Stimulated activated effector memory CD8-positive, alpha-beta T cell treated with anti-CD3 and anti-CD28 coated beads, Interleukin-12 subunit alpha, Interleukin-12 subunit beta, amount 100 ng/mL, for 72 hours (primary cell): ENCODE measurements around the gene ZC3H18.
A peak's percentile ranks its signal among the peaks of the same experiment; 100 is the strongest.

Experiments used
- ATAC-seq: fragments of 150-1000 bp; cut with Tn5 transposase; 2 replicates; pipeline ENCODE4 v1.10.0; 2021
- DNase-seq, 2 donors: peaks; one replicate each; pipeline ENCODE4 v3.0.0; 2021 to 2022; ENCODE audit warnings: low spot score in 2 of 2
- H3K27ac Mint-ChIP-seq: one replicate; pipeline ENCODE4 v1.8.0; 2022; ENCODE audit warnings: mild to moderate bottlenecking, mixed read lengths
- H3K36me3 Mint-ChIP-seq: one replicate; pipeline ENCODE4 v1.8.0; 2022; ENCODE audit warnings: mild to moderate bottlenecking, mixed read lengths
- H3K4me1 Mint-ChIP-seq: one replicate; pipeline ENCODE4 v1.8.0; 2022; ENCODE audit warnings: mixed read lengths
- H3K4me3 Mint-ChIP-seq: one replicate; pipeline ENCODE4 v1.8.0; 2022; ENCODE audit warnings: mild to moderate bottlenecking, mixed read lengths
- H3K9me3 Mint-ChIP-seq: one replicate; pipeline ENCODE4 v1.8.0; 2022; ENCODE audit warnings: mixed read lengths

The ZC3H18 gene

GRCh38 chr16:88530051-88530857 is 39.9 kb upstream of the ZC3H18 start:
- ATAC-seq (no peak), DNase-seq (no peak)
- H3K4me3 Mint-ChIP-seq = no peak overlapping the region
- peak overlapping the region; percentile 43 for H3K27ac Mint-ChIP-seq
- H3K9me3 Mint-ChIP-seq = no peaks in the 10 kb centered on the region
- H3K4me1 Mint-ChIP-seq = peaks cover 10% of the 10 kb centered on the region
- peaks cover 31% of the 10 kb centered on the region for H3K36me3 Mint-ChIP-seq

GRCh38 chr16:88530858-88531203 is 39.4 kb upstream of the ZC3H18 start:
- no peak for ATAC-seq
- Mint-ChIP-seq H3K27ac (peak overlapping the region; percentile 12), H3K9me3 (no peaks in the 10 kb centered on the region), H3K36me3 (peaks cover 37% of the 10 kb centered on the region), H3K4me1 (peaks cover 16% of the 10 kb centered on the region), H3K4me3 (no peak overlapping the region)
- DNase-seq = no peak

- Mint-ChIP-seq H3K4me1 (peaks cover 19% of the 10 kb centered on the region), H3K9me3 (no peaks in the 10 kb centered on the region), H3K4me3 (no peak overlapping the region), H3K27ac (peak overlapping the region; percentile 60), H3K36me3 (peaks cover 41% of the 10 kb centered on the region)
- no peak for DNase-seq
- ATAC-seq = no peak
These were observed 38.9 kb upstream of the ZC3H18 start for GRCh38 chr16:88531346-88531745.

- H3K36me3 Mint-ChIP-seq = peaks cover 45% of the 10 kb centered on the region
- ATAC-seq = no peak
- no peaks in the 10 kb centered on the region for H3K9me3 Mint-ChIP-seq
- H3K4me3 Mint-ChIP-seq = no peak overlapping the region
- peak overlapping the region; percentile 60 for H3K27ac Mint-ChIP-seq
- H3K4me1 Mint-ChIP-seq = peaks cover 19% of the 10 kb centered on the region
- no peak for DNase-seq
These were observed 38.2 kb upstream of the ZC3H18 start for GRCh38 chr16:88531931-88532433.

- DNase-seq = no peak
- Mint-ChIP-seq H3K27ac (no peak overlapping the region), H3K4me1 (peaks cover 19% of the 10 kb centered on the region), H3K36me3 (peaks cover 51% of the 10 kb centered on the region), H3K9me3 (no peaks in the 10 kb centered on the region), H3K4me3 (no peak overlapping the region)
- ATAC-seq = no peak
These were observed 37.6 kb upstream of the ZC3H18 start for GRCh38 chr16:88532434-88533241.

- Mint-ChIP-seq H3K4me3 (no peak overlapping the region), H3K4me1 (peaks cover 27% of the 10 kb centered on the region), H3K27ac (no peak overlapping the region), H3K9me3 (no peaks in the 10 kb centered on the region), H3K36me3 (peaks cover 60% of the 10 kb centered on the region)
- ATAC-seq = no peak
- no peak for DNase-seq
These were observed 36.8 kb upstream of the ZC3H18 start for GRCh38 chr16:88533381-88533917.

- H3K27ac Mint-ChIP-seq = peak overlapping the region; percentile 89
- peak overlapping the region; percentile 57 for H3K4me3 Mint-ChIP-seq
These were observed 36.1 kb upstream of the ZC3H18 start for GRCh38 chr16:88533932-88534637.

GRCh38 chr16:88534638-88535190 is 35.5 kb upstream of the ZC3H18 start:
- Mint-ChIP-seq H3K4me3 (peak overlapping the region; percentile 57), H3K9me3 (no peaks in the 10 kb centered on the region), H3K4me1 (peaks cover 25% of the 10 kb centered on the region), H3K27ac (peak overlapping the region; percentile 89), H3K36me3 (peaks cover 60% of the 10 kb centered on the region)
- ATAC-seq (peak; percentile 3), DNase-seq (peak in 1 of 2 donors; percentile 66)

More at GRCh38 chr16:88533932-88534637, 36.1 kb upstream of the ZC3H18 start:
- peak; percentile 74 for ATAC-seq
- H3K4me1 Mint-ChIP-seq = peaks cover 30% of the 10 kb centered on the region
- peaks cover 62% of the 10 kb centered on the region for H3K36me3 Mint-ChIP-seq
- no peaks in the 10 kb centered on the region for H3K9me3 Mint-ChIP-seq
- DNase-seq = peak; percentile 50 to 86

GRCh38 chr16:88535191-88535856 is 34.9 kb upstream of the ZC3H18 start:
- H3K36me3 Mint-ChIP-seq = peaks cover 58% of the 10 kb centered on the region
- H3K27ac Mint-ChIP-seq = peak overlapping the region; percentile 89
- H3K4me3 Mint-ChIP-seq = peak overlapping the region; percentile 57
- DNase-seq (no peak), ATAC-seq (no peak)
- peaks cover 25% of the 10 kb centered on the region for H3K4me1 Mint-ChIP-seq
- H3K9me3 Mint-ChIP-seq = no peaks in the 10 kb centered on the region

GRCh38 chr16:88535857-88536222 is 34.4 kb upstream of the ZC3H18 start:
- peak overlapping the region; percentile 57 for H3K4me3 Mint-ChIP-seq
- peaks cover 58% of the 10 kb centered on the region for H3K36me3 Mint-ChIP-seq
- ATAC-seq = no peak

GRCh38 chr16:88536510-88536909 is 33.7 kb upstream of the ZC3H18 start:
- ATAC-seq = no peak
- Mint-ChIP-seq H3K27ac (peak overlapping the region; percentile 89), H3K4me1 (peaks cover 32% of the 10 kb centered on the region), H3K4me3 (peak overlapping the region; percentile 57), H3K36me3 (peaks cover 58% of the 10 kb centered on the region), H3K9me3 (no peaks in the 10 kb centered on the region)
- no peak for DNase-seq

More at GRCh38 chr16:88535857-88536222, 34.4 kb upstream of the ZC3H18 start:
- Mint-ChIP-seq H3K27ac (peak overlapping the region; percentile 89), H3K4me1 (peaks cover 29% of the 10 kb centered on the region), H3K9me3 (no peaks in the 10 kb centered on the region)
- DNase-seq = no peak

GRCh38 chr16:88536971-88537751 is 33.0 kb upstream of the ZC3H18 start:
- peak overlapping the region; percentile 89 for H3K27ac Mint-ChIP-seq
- H3K4me3 Mint-ChIP-seq = no peak overlapping the region
- DNase-seq (no peak), ATAC-seq (no peak)
- peaks cover 32% of the 10 kb centered on the region for H3K4me1 Mint-ChIP-seq
- H3K9me3 Mint-ChIP-seq = no peaks in the 10 kb centered on the region
- peaks cover 53% of the 10 kb centered on the region for H3K36me3 Mint-ChIP-seq

GRCh38 chr16:88537859-88538258 is 32.3 kb upstream of the ZC3H18 start:
- no peaks in the 10 kb centered on the region for H3K9me3 Mint-ChIP-seq

More at GRCh38 chr16:88537859-88538258, 32.3 kb upstream of the ZC3H18 start:
- Mint-ChIP-seq H3K4me3 (no peak overlapping the region), H3K4me1 (peaks cover 32% of the 10 kb centered on the region), H3K36me3 (peaks cover 47% of the 10 kb centered on the region), H3K27ac (peak overlapping the region; percentile 89)
- ATAC-seq (no peak), DNase-seq (no peak)
